GM12878 (cell line): ENCODE results near the gene LTK. TPM values are rescaled to one million over a fixed set of nuclear protein-coding genes. Genes with fewer than 3 reads are reported as not detected.

Experiments
- ATAC-seq: fragments of 200-7000 bp; cut with Tn5 transposase; 3 replicates; pipeline ENCODE4 v1.9.1; 2020; ENCODE audit warnings: mild to moderate bottlenecking, moderate library complexity
- BruUV-seq: library from RNA; stranded (reverse); fragments of 400-500 nt; replicated peaks from 2 replicates; lab custom pipeline; 2021; lab: Mats Ljungman, UMichigan
- CTCF ChIA-PET: fragments of 300-600 bp; sonication (Branson Sonifier 250); formaldehyde crosslinking; extraction: SDS; loops from one replicate; lab custom pipeline; 2021; ENCODE audit warnings: inconsistent platforms; lab: Yijun Ruan, JAX
- POLR2A ChIA-PET: fragments of 350-600 bp; formaldehyde crosslinking; extraction: SDS; loops from one replicate; lab custom pipeline; 2021; ENCODE audit warnings: inconsistent platforms; lab: Charles Lee
- RAD21 ChIA-PET: fragments of 300-600 bp; sonication (Branson Sonifier 250); formaldehyde crosslinking; loops from one replicate; lab custom pipeline; 2023; ENCODE audit warnings: antibody characterized with exemption; ENCODE audit not compliant: unreplicated experiment; lab: Charles Lee
- SMC1A ChIA-PET: fragments of 300-600 bp; sonication (Branson Sonifier 250); formaldehyde crosslinking; loops from one replicate; lab custom pipeline; 2023; ENCODE audit not compliant: unreplicated experiment, uncharacterized antibody; lab: Charles Lee
- DNase-seq: peaks from one replicate; pipeline ENCODE4 v3.0.0-alpha.2; 2011; ENCODE audit warnings: low read depth, low spot score
- FAIRE-seq: peaks from 3 replicates; lab custom pipeline; 2011; peaks lifted over from hg19 to GRCh38; lab: Jason Lieb, UNC
- H2AFZ ChIP-seq: 2 replicates; pipeline ENCODE4 v1.6.0; 2011; ENCODE audit warnings: low read depth, low read length, control low read depth; ENCODE audit not compliant: control insufficient read depth
- H3K27ac ChIP-seq: 2 replicates; pipeline ENCODE4 v1.5.1; 2011; ENCODE audit warnings: control low read depth; ENCODE audit not compliant: control insufficient read depth, insufficient read depth
- H3K27me3 ChIP-seq, 2 experiments: replicated peaks in 1 of 2; 2 replicates each; pipeline versions ENCODE4 v1.6.0 to v1.6.1; 2011; ENCODE audit warnings: low read length in 1 of 2; ENCODE audit not compliant: control insufficient read depth in 2 of 2, insufficient read depth in 2 of 2
- H3K36me3 ChIP-seq, 2 experiments: 2 replicates each; pipeline ENCODE4 v1.5.1; 2011; ENCODE audit warnings: low read length in 1 of 2; ENCODE audit not compliant: control insufficient read depth in 2 of 2, insufficient read depth in 2 of 2
- H3K4me1 ChIP-seq: 2 replicates; pipeline ENCODE4 v1.6.1; 2011; ENCODE audit warnings: mild to moderate bottlenecking, low read length, moderate library complexity, mixed read lengths; ENCODE audit not compliant: control insufficient read depth, insufficient read depth
- H3K4me2 ChIP-seq: 2 replicates; pipeline ENCODE4 v1.6.0; 2011; ENCODE audit warnings: control low read depth; ENCODE audit not compliant: control insufficient read depth, insufficient read depth
- H3K4me3 ChIP-seq: fragments of 200-600 bp; sonication (generic); 2 replicates; pipeline ENCODE4 v1.5.1; 2016
- H3K79me2 ChIP-seq: 2 replicates; pipeline ENCODE4 v1.6.0; 2011; ENCODE audit warnings: low read length; ENCODE audit not compliant: control insufficient read depth, insufficient read depth
- H3K9ac ChIP-seq: 2 replicates; pipeline ENCODE4 v1.8.0; 2011; ENCODE audit warnings: low read length, control low read depth, mixed read lengths; ENCODE audit not compliant: control insufficient read depth, insufficient read depth
- H3K9me3 ChIP-seq: replicated peaks from 3 replicates; pipeline ENCODE4 v1.5.1; 2011; ENCODE audit warnings: mild to moderate bottlenecking, low read length; ENCODE audit not compliant: control insufficient read depth, insufficient read depth
- H4K20me1 ChIP-seq: 2 replicates; pipeline ENCODE4 v1.6.0; 2011; ENCODE audit not compliant: control insufficient read depth, insufficient read depth
- CHD1 ChIP-seq: IDR thresholded peaks from 2 replicates; pipeline ENCODE4 v1.6.1; 2012; ENCODE audit warnings: low read depth, low read length, improper control_type of control experiment
- EGR1 ChIP-seq, 2 experiments: IDR thresholded peaks; 1 replicate in 1 of 2; 2 replicates in 1 of 2; pipeline ENCODE4 v1.6.1; 2011 to 2012; ENCODE audit warnings: low read depth in 2 of 2, low read length in 2 of 2, borderline replicate concordance in 1 of 2, mild to moderate bottlenecking in 1 of 2, moderate library complexity in 1 of 2
- MYB ChIP-seq: fragments of 150-350 bp; IDR thresholded peaks from 2 replicates; pipeline ENCODE4 v1.6.1; 2014; ENCODE audit warnings: mild to moderate bottlenecking, low read depth, low read length, borderline replicate concordance
- ZNF24 ChIP-seq: fragments of 450-650 bp; IDR thresholded peaks from 2 replicates; pipeline ENCODE4 v1.6.1; 2017; ENCODE audit warnings: antibody characterized with exemption, mild to moderate bottlenecking
- WGBS: methylation state at CpG from one replicate; pipeline ENCODE4 v1.1.6; 2016; ENCODE audit warnings: low lambda C conversion rate; ENCODE audit not compliant: insufficient replicate concordance, insufficient coverage; ENCODE audit errors: missing lambda C conversion rate; 5-methylcytosine and 5-hydroxymethylcytosine counted together
- in situ Hi-C: fragments of 300-500 bp; cut with MboI; formaldehyde crosslinking; loops from 9 replicates; pipeline ENCODE4 v1.14.3; 2018; ENCODE audit warnings: mixed read lengths
- intact Hi-C: fragments of 100-400 bp; cut with micrococcal nuclease; formaldehyde crosslinking; loops from one replicate; pipeline ENCODE4 v1.14.2; 2022; ENCODE audit not compliant: unreplicated experiment
- polyA plus RNA-seq, 11 experiments: library from polyadenylated mRNA; depleted of rRNA in 4 of 11; unstranded in 6 of 11; stranded (reverse) in 5 of 11; fragments of >200 nt; fragmentation: Nextera tagmentation in 4 of 11; fragmentation: Illumina TruSeq in 1 of 11; extraction: Ambion mirVana in 4 of 11; extraction: Trizol in 1 of 11; gene quantifications; 1 replicate in 1 of 11; 2 replicates in 10 of 11; pipeline versions ENCODE4 v1.2.1 to v1.2.3, GENCODE V29; 2011 to 2016; ENCODE audit warnings: inconsistent platforms in 2 of 11, missing spikeins in 2 of 11, low read depth in 1 of 11
- total RNA-seq, 4 experiments: library from RNA; depleted of rRNA in 3 of 4; stranded (reverse); fragments of >200 nt in 3 of 4; fragmentation: Illumina TruSeq in 1 of 4; extraction: Trizol in 1 of 4; gene quantifications; 2 replicates each; pipeline versions ENCODE4 v1.2.1 to v1.2.3, GENCODE V29; 2013 to 2021

Gene LTK
- total and polyA plus RNA-seq, 10 of the 15 experiments (the other 5 are each of a cell fraction or from before 2014, with no cell fraction given) = 0.07 to 0.80 (median 0.20) TPM; not detected in 1

DNA sequence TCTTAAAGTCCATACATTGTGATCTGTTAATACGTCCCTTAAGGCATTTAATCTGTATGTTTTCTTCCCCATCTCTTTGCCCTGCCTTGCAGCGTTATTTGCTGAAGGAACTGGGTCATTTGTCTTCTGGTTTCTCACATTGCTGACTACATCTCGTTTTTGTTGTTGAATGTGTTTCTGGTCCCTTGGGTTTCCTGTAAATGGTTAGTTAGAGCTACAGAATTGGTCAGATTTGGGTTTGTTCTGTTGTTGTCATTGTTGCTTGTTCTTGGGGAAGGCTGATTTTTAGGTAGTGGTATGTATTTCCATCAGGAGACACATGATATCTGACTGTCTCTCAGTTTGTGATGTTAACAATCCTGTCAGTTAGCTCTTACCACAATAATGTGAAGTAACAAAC, 46.9 kb downstream of the LTK start:
- no peak overlapping the region for H2AFZ ChIP-seq
- TF ChIP-seq ZNF24 = no peak
- no peak for TF ChIP-seq CHD1
- no peak for TF ChIP-seq EGR1 (IDR thresholded peaks at IDR 0.05; ENCODE audit: borderline replicate concordance in 1 of 2, low read depth in 2 of 2, low read length in 2 of 2)
- TF ChIP-seq MYB = no peak
- TF ChIP-seq, all 136 proteins: peak for 0
- Histone ChIP-seq H3K4me3 (no peak overlapping the region), H3K4me1 (no peaks in the 10 kb centered on the region), H3K36me3 (peaks cover 10 to 42% of the 10 kb centered on the region in 2 experiments), H3K79me2 (no peaks in the 10 kb centered on the region), H3K4me2 (no peak overlapping the region), H3K27ac (no peak overlapping the region), H3K9ac (no peak overlapping the region), H3K27me3 (no peaks in the 10 kb centered on the region), H4K20me1 (no peaks in the 10 kb centered on the region), H3K9me3 (no peaks in the 10 kb centered on the region)
- no TSS peak for BruUV-seq
- no peak for FAIRE-seq
- POLR2A ChIA-PET = interaction anchor here (0.8 kb wide), 1 partner anchor 45 kb away, joined by 5 read pairs; no protein-coding TSS in a partner anchor
- RAD21 ChIA-PET = interaction anchor here (0.5 to 3.5 kb wide), 17 partner anchors 26 to 564 kb away, joined by 3 to 20 read pairs (median 4); partner anchors contain the start of genes ITPKA, LTK, MAPKBP1 and MGA
- 68% methylated on average over 3 of the region's 3 CpGs for WGBS
- intact Hi-C loops = loop anchor here (5.0 to 10.0 kb wide), 4 partner anchors 91 to 346 kb away; partner anchors contain the start of gene TYRO3
- ATAC-seq = no peak
- SMC1A ChIA-PET = interaction anchor here (0.8 to 2.4 kb wide), 25 partner anchors 12 to 438 kb away, joined by 3 to 14 read pairs (median 4); partner anchors contain the start of genes ITPKA, LTK, MAPKBP1 and RPAP1
- in situ Hi-C loops = no loop called here
- DNase-seq = no peak
- CTCF ChIA-PET = interaction anchor here (0.6 to 3.1 kb wide), 36 partner anchors 9 to 464 kb away, joined by 3 to 33 read pairs (median 5); partner anchors contain the start of genes ITPKA, LTK, MAPKBP1 and MGA
